SK-N-SH (cell line): ENCODE results near the gene MAU2. TPM values are rescaled to one million over a fixed set of nuclear protein-coding genes. Genes with fewer than 3 reads are reported as not detected.

Experiments used
- CTCF ChIA-PET: fragments of 300-600, 350-600 bp; formaldehyde crosslinking; extraction: SDS; loops from one replicate; lab custom pipeline; 2021; lab: Yijun Ruan, JAX
- POLR2A ChIA-PET: fragments of 350-600 bp; sonication (Branson Sonifier 250); formaldehyde crosslinking; extraction: SDS; loops from one replicate; lab custom pipeline; 2020; ENCODE audit warnings: antibody characterized with exemption, inconsistent platforms; lab: Yijun Ruan, JAX
- DNase-seq: peaks from one replicate; pipeline ENCODE4 v3.0.0; 2012
- H2AFZ ChIP-seq: fragments of 200-600 bp; sonication (generic); 2 replicates; pipeline ENCODE4 v1.8.1; 2016; ENCODE audit warnings: antibody characterized with exemption, mild to moderate bottlenecking, low read depth
- H3F3A ChIP-seq: fragments of 200-600 bp; sonication (generic); replicated peaks from 2 replicates; pipeline ENCODE3; 2016; ENCODE audit warnings: antibody characterized with exemption, mild to moderate bottlenecking; ENCODE audit not compliant: insufficient read depth
- H3K27ac ChIP-seq, 2 experiments: fragments of 200-500 bp in 1 of 2; fragments of 200-600 bp in 1 of 2; sonication (Bioruptor generic) in 1 of 2; sonication (generic), shearing (Covaris generic) in 1 of 2; 2 replicates each; pipeline versions ENCODE4 v1.5.1 to v1.6.1; 2014 to 2016; ENCODE audit warnings: low read depth in 2 of 2, inconsistent platforms in 1 of 2, low read length in 1 of 2, mild to moderate bottlenecking in 1 of 2, mixed read lengths in 1 of 2
- H3K27me3 ChIP-seq: fragments of 200-600 bp; sonication (generic), shearing (Covaris generic); 2 replicates; pipeline ENCODE4 v1.6.1; 2016; ENCODE audit warnings: mixed run types; ENCODE audit not compliant: insufficient read depth
- H3K36me3 ChIP-seq, 2 experiments: fragments of 200-500 bp in 1 of 2; fragments of 200-600 bp in 1 of 2; sonication (Bioruptor generic) in 1 of 2; sonication (generic) in 1 of 2; replicated peaks in 1 of 2; 2 replicates each; pipeline versions ENCODE3 to v1.5.1; 2014 to 2016; ENCODE audit warnings: low read length in 1 of 2, mild to moderate bottlenecking in 1 of 2; ENCODE audit not compliant: insufficient read depth in 2 of 2, control insufficient read depth in 1 of 2
- H3K4me1 ChIP-seq, 2 experiments: fragments of 200-500 bp in 1 of 2; fragments of 200-600 bp in 1 of 2; sonication (Bioruptor generic) in 1 of 2; sonication (generic), shearing (Covaris generic) in 1 of 2; 2 replicates each; pipeline versions ENCODE4 v1.5.1 to v1.6.1; 2014 to 2016; ENCODE audit warnings: low read depth in 1 of 2, low read length in 1 of 2, mixed run types in 1 of 2; ENCODE audit not compliant: insufficient read depth in 2 of 2, control insufficient read depth in 1 of 2
- H3K4me2 ChIP-seq: fragments of 200-600 bp; sonication (generic), shearing (Covaris generic); 2 replicates; pipeline ENCODE4 v1.6.1; 2017; ENCODE audit warnings: mixed run types
- H3K4me3 ChIP-seq, 2 experiments: fragments of 200-500 bp in 1 of 2; fragments of 200-600 bp in 1 of 2; sonication (Bioruptor generic) in 1 of 2; sonication (generic), shearing (Covaris generic) in 1 of 2; 2 replicates each; pipeline versions ENCODE4 v1.5.1 to v1.8.1; 2014 to 2016; ENCODE audit warnings: low read depth in 2 of 2, inconsistent platforms in 1 of 2, low read length in 1 of 2, mild to moderate bottlenecking in 1 of 2, mixed read lengths in 1 of 2, moderate library complexity in 1 of 2
- H3K79me2 ChIP-seq: fragments of 200-600 bp; sonication (generic); 2 replicates; pipeline ENCODE4 v1.8.1; 2017; ENCODE audit warnings: mild to moderate bottlenecking; ENCODE audit not compliant: insufficient read depth
- H3K9ac ChIP-seq: fragments of 200-600 bp; sonication (generic); 2 replicates; pipeline ENCODE4 v1.6.1; 2017; ENCODE audit warnings: mixed run types
- H3K9me2 ChIP-seq: fragments of 200-600 bp; sonication (generic); 2 replicates; pipeline ENCODE4 v1.6.1; 2017; ENCODE audit warnings: mixed run types
- H3K9me3 ChIP-seq: fragments of 200-600 bp; sonication (generic); 2 replicates; pipeline ENCODE4 v1.6.1; 2017; ENCODE audit warnings: mixed run types, mild to moderate bottlenecking, moderate library complexity
- H4K20me1 ChIP-seq: fragments of 200-600 bp; sonication (generic); 2 replicates; pipeline ENCODE4 v1.6.1; 2017; ENCODE audit warnings: mild to moderate bottlenecking, mixed run types; ENCODE audit not compliant: insufficient read depth
- CHD2 ChIP-seq: fragments of 150-350 bp; IDR thresholded peaks from 2 replicates; pipeline ENCODE4 v1.6.1; 2018; ENCODE audit warnings: low read length; ENCODE audit not compliant: partially characterized antibody
- EP300 ChIP-seq, 2 experiments: IDR thresholded peaks; 2 replicates each; pipeline versions ENCODE4 v1.4.0 to v1.6.1; 2012; ENCODE audit warnings: borderline replicate concordance in 1 of 2, low read depth in 1 of 2, low read length in 1 of 2
- EZH2phosphoT487 ChIP-seq: fragments of 200-600 bp; sonication (generic); IDR thresholded peaks from 2 replicates; pipeline ENCODE4 v1.6.1; 2017; ENCODE audit warnings: low read depth, mixed run types, mild to moderate bottlenecking, antibody characterized with exemption, moderate library complexity, borderline replicate concordance
- FOSL2 ChIP-seq: IDR thresholded peaks from 2 replicates; pipeline ENCODE4 v1.4.0; 2012; ENCODE audit warnings: low read depth, mild to moderate bottlenecking, moderate library complexity, borderline replicate concordance
- FOXJ3 ChIP-seq: sonication (generic); formaldehyde crosslinking; IDR thresholded peaks from 2 replicates; pipeline ENCODE4 v1.5.1; 2020; ENCODE audit warnings: mild to moderate bottlenecking, missing genetic modification reagents
- GATA2 ChIP-seq: sonication (generic); formaldehyde crosslinking; IDR thresholded peaks from 2 replicates; pipeline ENCODE4 v1.5.0; 2020; ENCODE audit warnings: mild to moderate bottlenecking, missing genetic modification reagents
- JUND ChIP-seq: IDR thresholded peaks from 2 replicates; pipeline ENCODE4 v1.4.0; 2012
- MXI1 ChIP-seq: IDR thresholded peaks from 2 replicates; pipeline ENCODE4 v1.6.1; 2012; ENCODE audit warnings: mild to moderate bottlenecking, low read depth, low read length, improper control_type of control experiment
- NFIC ChIP-seq: IDR thresholded peaks from 2 replicates; pipeline ENCODE4 v1.4.0; 2012; ENCODE audit warnings: borderline replicate concordance
- NRF1 ChIP-seq: IDR thresholded peaks from 2 replicates; pipeline ENCODE4 v1.6.1; 2012; ENCODE audit warnings: low read depth, mild to moderate bottlenecking, low read length
- RAD21 ChIP-seq: IDR thresholded peaks from 2 replicates; pipeline ENCODE4 v1.6.1; 2012; ENCODE audit warnings: mild to moderate bottlenecking, low read length
- RCOR1 ChIP-seq: fragments of 150-350 bp; IDR thresholded peaks from 2 replicates; pipeline ENCODE4 v1.6.1; 2017; ENCODE audit warnings: antibody characterized with exemption, low read length
- RFX5 ChIP-seq: IDR thresholded peaks from 2 replicates; pipeline ENCODE4 v1.6.1; 2012; ENCODE audit warnings: mild to moderate bottlenecking, improper control_type of control experiment, low read length
- SIN3A ChIP-seq: IDR thresholded peaks from 2 replicates; pipeline ENCODE4 v1.6.1; 2012; ENCODE audit warnings: low read depth, mild to moderate bottlenecking, low read length, moderate library complexity, borderline replicate concordance
- SMC3 ChIP-seq: IDR thresholded peaks from 2 replicates; pipeline ENCODE4 v1.6.1; 2012; ENCODE audit warnings: low read depth, low read length, improper control_type of control experiment
- USF2 ChIP-seq: fragments of 150-350 bp; IDR thresholded peaks from 2 replicates; pipeline ENCODE4 v1.6.1; 2017; ENCODE audit warnings: antibody characterized with exemption, low read length, low read depth, borderline replicate concordance
- WGBS: methylation state at CpG from one replicate; pipeline ENCODE4 v1.1.6; 2017; ENCODE audit warnings: low lambda C conversion rate; 5-methylcytosine and 5-hydroxymethylcytosine counted together
- polyA plus RNA-seq, 3 experiments: library from polyadenylated mRNA; depleted of rRNA; stranded (reverse); fragments of >200 nt; gene quantifications; 2 replicates each; pipeline ENCODE4 v1.2.3, GENCODE V29; 2012
- TF ChIP-seq, protein P1 (sequence below): IDR thresholded peaks from 2 replicates; pipeline ENCODE4; 2012
- TF ChIP-seq, protein P2 (sequence below): IDR thresholded peaks from 2 replicates; pipeline ENCODE4 v1.4.0; 2012; ENCODE audit warnings: low read depth, borderline replicate concordance
- TF ChIP-seq, protein P3 (sequence below): IDR thresholded peaks from 2 replicates; pipeline ENCODE4 v1.4.0; 2012; ENCODE audit warnings: low read depth, borderline replicate concordance

Gene MAU2
- polyA plus RNA-seq, 1 of the 3 experiments (the other 2 are of a cell fraction): 17.6 TPM

DNA sequence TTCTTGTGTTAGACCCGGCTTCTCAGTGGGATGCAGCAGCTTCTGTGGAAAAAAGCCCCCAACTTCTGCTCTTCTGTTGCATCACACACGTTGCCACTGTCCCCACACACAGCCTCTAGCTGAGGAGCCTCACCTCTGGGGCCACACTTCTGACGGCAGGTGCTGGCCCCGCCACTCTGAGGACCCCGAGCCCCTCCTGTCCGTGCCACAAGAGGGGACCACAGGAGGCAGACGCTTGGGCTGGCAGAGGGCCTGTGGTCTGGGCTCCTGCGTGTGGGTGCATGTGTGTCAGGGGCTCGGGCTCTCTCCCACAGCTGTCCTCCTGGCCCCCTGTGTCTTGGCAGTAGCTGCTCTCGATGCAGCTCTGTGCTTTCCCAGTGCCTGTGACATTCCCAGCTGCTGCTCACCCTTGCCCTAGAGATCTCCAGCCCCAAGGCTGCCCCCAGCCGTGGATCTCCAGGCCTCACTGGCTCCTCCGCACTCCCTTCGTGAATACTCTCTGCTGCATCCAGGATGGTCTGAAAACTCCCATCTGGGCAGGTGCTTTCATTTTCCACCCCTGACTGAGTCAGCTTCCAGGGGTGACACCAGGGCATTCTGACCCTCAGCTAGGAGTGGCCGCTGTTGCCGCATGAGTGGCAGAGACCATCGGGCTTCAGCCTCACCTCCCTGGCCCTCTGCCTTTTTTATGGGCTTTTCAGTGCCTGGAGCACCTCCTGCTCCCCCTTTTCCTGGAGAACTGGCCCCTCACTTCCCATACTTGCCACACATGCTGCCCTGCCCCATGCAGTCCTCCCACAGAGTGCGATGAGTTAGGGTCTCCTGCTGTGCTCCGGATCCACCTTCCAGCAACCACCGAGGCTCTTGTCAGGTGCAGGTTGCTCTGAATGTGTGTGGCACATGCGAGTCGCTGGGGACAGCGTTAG is 13.7 kb downstream of the MAU2 start:
- TF ChIP-seq SIN3A (no peak), RFX5 (no peak), USF2 (no peak), CHD2 (no peak), FOSL2 (no peak), FOXJ3 (CRISPR knock-in tag) (no peak), SMC3 (no peak), NFIC (no peak), NRF1 (no peak), RAD21 (no peak), EZH2phosphoT487 (no peak), GATA2 (CRISPR knock-in tag) (no peak), RCOR1 (no peak), MXI1 (no peak), EP300 (IDR thresholded peaks at IDR 0.05; ENCODE audit: borderline replicate concordance in 1 of 2, low read depth in 1 of 2, low read length in 1 of 2) (no peak), JUND (no peak)
- TF ChIP-seq, protein P1, sequence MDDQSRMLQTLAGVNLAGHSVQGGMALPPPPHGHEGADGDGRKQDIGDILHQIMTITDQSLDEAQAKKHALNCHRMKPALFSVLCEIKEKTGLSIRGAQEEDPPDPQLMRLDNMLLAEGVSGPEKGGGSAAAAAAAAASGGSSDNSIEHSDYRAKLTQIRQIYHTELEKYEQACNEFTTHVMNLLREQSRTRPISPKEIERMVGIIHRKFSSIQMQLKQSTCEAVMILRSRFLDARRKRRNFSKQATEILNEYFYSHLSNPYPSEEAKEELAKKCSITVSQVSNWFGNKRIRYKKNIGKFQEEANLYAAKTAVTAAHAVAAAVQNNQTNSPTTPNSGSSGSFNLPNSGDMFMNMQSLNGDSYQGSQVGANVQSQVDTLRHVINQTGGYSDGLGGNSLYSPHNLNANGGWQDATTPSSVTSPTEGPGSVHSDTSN: no peak
- TF ChIP-seq, protein P2, sequence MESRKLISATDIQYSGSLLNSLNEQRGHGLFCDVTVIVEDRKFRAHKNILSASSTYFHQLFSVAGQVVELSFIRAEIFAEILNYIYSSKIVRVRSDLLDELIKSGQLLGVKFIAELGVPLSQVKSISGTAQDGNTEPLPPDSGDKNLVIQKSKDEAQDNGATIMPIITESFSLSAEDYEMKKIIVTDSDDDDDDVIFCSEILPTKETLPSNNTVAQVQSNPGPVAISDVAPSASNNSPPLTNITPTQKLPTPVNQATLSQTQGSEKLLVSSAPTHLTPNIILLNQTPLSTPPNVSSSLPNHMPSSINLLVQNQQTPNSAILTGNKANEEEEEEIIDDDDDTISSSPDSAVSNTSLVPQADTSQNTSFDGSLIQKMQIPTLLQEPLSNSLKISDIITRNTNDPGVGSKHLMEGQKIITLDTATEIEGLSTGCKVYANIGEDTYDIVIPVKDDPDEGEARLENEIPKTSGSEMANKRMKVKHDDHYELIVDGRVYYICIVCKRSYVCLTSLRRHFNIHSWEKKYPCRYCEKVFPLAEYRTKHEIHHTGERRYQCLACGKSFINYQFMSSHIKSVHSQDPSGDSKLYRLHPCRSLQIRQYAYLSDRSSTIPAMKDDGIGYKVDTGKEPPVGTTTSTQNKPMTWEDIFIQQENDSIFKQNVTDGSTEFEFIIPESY: no peak
- TF ChIP-seq, protein P3, sequence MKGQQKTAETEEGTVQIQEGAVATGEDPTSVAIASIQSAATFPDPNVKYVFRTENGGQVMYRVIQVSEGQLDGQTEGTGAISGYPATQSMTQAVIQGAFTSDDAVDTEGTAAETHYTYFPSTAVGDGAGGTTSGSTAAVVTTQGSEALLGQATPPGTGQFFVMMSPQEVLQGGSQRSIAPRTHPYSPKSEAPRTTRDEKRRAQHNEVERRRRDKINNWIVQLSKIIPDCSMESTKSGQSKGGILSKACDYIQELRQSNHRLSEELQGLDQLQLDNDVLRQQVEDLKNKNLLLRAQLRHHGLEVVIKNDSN: no peak
- Histone ChIP-seq H3K79me2 (peaks cover 44% of the 10 kb centered on the region), H3K27me3 (no peaks in the 10 kb centered on the region), H3K4me3 (no peak overlapping the region), H2AFZ (no peak overlapping the region), H3K9ac (no peak overlapping the region), H3K9me2 (no peaks in the 10 kb centered on the region), H3K36me3 (peaks cover 26 to 36% of the 10 kb centered on the region in 2 experiments), H3F3A (no peaks in the 10 kb centered on the region), H3K9me3 (no peaks in the 10 kb centered on the region), H3K4me1 (no peaks in the 10 kb centered on the region), H3K4me2 (no peak overlapping the region), H4K20me1 (peaks cover 26% of the 10 kb centered on the region), H3K27ac (no peak overlapping the region)
- no peak for DNase-seq
- 94% methylated on average over 17 of the region's 22 CpGs for WGBS
- CTCF ChIA-PET: interaction anchor here (1.0 to 5.4 kb wide), 6 partner anchors 9 to 160 kb away, joined by 3 to 55 read pairs (median 5); no protein-coding TSS in a partner anchor
- POLR2A ChIA-PET: interaction anchor here (1.6 kb wide), 1 partner anchor 8 kb away, joined by 6 read pairs; no protein-coding TSS in a partner anchor
